Sciatic nerve (tissue), 2 donors: ENCODE measurements around the gene PKNOX1. TPM values are rescaled to one million over a fixed set of nuclear protein-coding genes. Genes with fewer than 3 reads are reported as not detected.
"Not testable (repeated sequence)": the region's sequence is repeated elsewhere in the genome, so short reads cannot be mapped to it uniquely, and the experiment has no call there.

Experiments
- ATAC-seq: fragments of 200-7000 bp; cut with Tn5 transposase; one replicate; pipeline ENCODE4 v1.9.1; 2020; ENCODE audit warnings: mild to moderate bottlenecking, moderate library complexity
- DNase-seq: peaks from one replicate; pipeline ENCODE4 v3.0.0-alpha.2; 2020; ENCODE audit warnings: low spot score
- intact Hi-C: fragments of 100-400 bp; cut with DNase I; formaldehyde crosslinking; loops from one replicate; pipeline ENCODE4 v1.14.2; 2022
- total RNA-seq: library from RNA; stranded (reverse); fragmentation: NEBNext Ultra II Directional; extraction: Animal tissue kit (Norgen Biotek cat#: 25700); gene quantifications from one replicate; pipeline ENCODE4 v1.2.1, GENCODE V29; 2021
- donor health status: DM: no; HTN: no; CAD: no.
- donor health status: DM: no; HTN: no; CAD: no.

Gene PKNOX1
- 23.1 TPM for total RNA-seq

- DNase-seq (peak; percentile 99), ATAC-seq (peak; percentile 96)
- intact Hi-C loops, result loop anchor here (5.0 kb wide), 1 partner anchor 52 kb away; no protein-coding TSS in a partner anchor
Measured at GRCh38 chr21:42973991-42974831, at the start of gene PKNOX1. Gene PKNOX1, plus strand, starts transcription at chr21:42974562. Its CDS starts 29,820 bp downstream, at chr21:43004382.

- DNase-seq, result no peak
- intact Hi-C loops, result no loop called here
- ATAC-seq, result no peak
Measured at GRCh38 chr21:42925114-42925926, 49.0 kb upstream of the PKNOX1 start, which contains the start of gene ERVH48-1. Gene ERVH48-1, minus strand, starts transcription at chr21:42925630. Its CDS starts 6,624 bp downstream, at chr21:42919006.

- intact Hi-C loops, DNase-seq, ATAC-seq: not testable (repeated sequence)
Measured at GRCh38 chr21:42927474-42928200, 46.7 kb upstream of the PKNOX1 start.

- no peak for DNase-seq
- intact Hi-C loops, result no loop called here
Measured at GRCh38 chr21:42929969-42930368, 44.4 kb upstream of the PKNOX1 start.

GRCh38 chr21:42931560-42932235, 42.7 kb upstream of the PKNOX1 start:
- intact Hi-C loops, result no loop called here
- ATAC-seq (no peak), DNase-seq (peak; percentile 21)

More at GRCh38 chr21:42929969-42930368, 44.4 kb upstream of the PKNOX1 start:
- ATAC-seq, result no peak

GRCh38 chr21:42932378-42933136, 41.8 kb upstream of the PKNOX1 start:
- ATAC-seq, intact Hi-C loops: not testable (repeated sequence)
- peak; percentile 50 for DNase-seq

- intact Hi-C loops, ATAC-seq: not testable (repeated sequence)
- DNase-seq, result peak; percentile 27
Measured at GRCh38 chr21:42933137-42933970, 41.0 kb upstream of the PKNOX1 start.

- ATAC-seq, intact Hi-C loops: not testable (repeated sequence)
- peak; percentile 18 for DNase-seq
Measured at GRCh38 chr21:42933973-42934372, 40.4 kb upstream of the PKNOX1 start.

- ATAC-seq, DNase-seq, intact Hi-C loops: not testable (repeated sequence)
Measured at GRCh38 chr21:42936360-42936759, 38.0 kb upstream of the PKNOX1 start.

- ATAC-seq, intact Hi-C loops: not testable (repeated sequence)
- peak; percentile 9 for DNase-seq
Measured at GRCh38 chr21:42937034-42937940, 37.1 kb upstream of the PKNOX1 start.

- intact Hi-C loops, result no loop called here
- ATAC-seq, result no peak
- peak; percentile 25 for DNase-seq
Measured at GRCh38 chr21:42937960-42938605, 36.3 kb upstream of the PKNOX1 start.

GRCh38 chr21:42938606-42938995, 35.8 kb upstream of the PKNOX1 start:
- ATAC-seq, intact Hi-C loops, DNase-seq: not testable (repeated sequence)

GRCh38 chr21:42939582-42940413, 34.6 kb upstream of the PKNOX1 start:
- DNase-seq (peak; percentile 82), ATAC-seq (peak; percentile 99)
- intact Hi-C loops, result no loop called here

- ATAC-seq (no peak), DNase-seq (no peak)
- intact Hi-C loops, result no loop called here
Measured at GRCh38 chr21:42941696-42942085, 32.7 kb upstream of the PKNOX1 start.
